Kidney (tissue), 14 donors: Measurements from ENCODE around the gene GMDS. TPM values are rescaled to one million over a fixed set of nuclear protein-coding genes. Genes with fewer than 3 reads are reported as not detected.

Experiments used
- DNase-seq, 5 donors: peaks; one replicate each; pipeline ENCODE4 v3.0.0-alpha.2; 2013 to 2020
- FAIRE-seq: peaks from 2 replicates; lab custom pipeline; 2012; peaks lifted over from hg19 to GRCh38; lab: Jason Lieb, UNC
- H3K27ac ChIP-seq, 2 donors: one replicate each; pipeline ENCODE4 v1.7.0; 2013; ENCODE audit warnings: low read depth in 2 of 2, low read length in 2 of 2, inconsistent platforms in 1 of 2
- H3K27me3 ChIP-seq: one replicate; pipeline ENCODE4 v1.7.1; 2013; ENCODE audit warnings: low read length, inconsistent platforms; ENCODE audit not compliant: control insufficient read depth, insufficient read depth
- H3K36me3 ChIP-seq, 3 donors: one replicate each; pipeline versions ENCODE4 v1.7.0 to v1.7.1; 2013; ENCODE audit warnings: low read length in 3 of 3, control low read depth in 1 of 3, inconsistent platforms in 1 of 3; ENCODE audit not compliant: insufficient read depth in 3 of 3, control insufficient read depth in 2 of 3
- H3K4me1 ChIP-seq, 3 donors: one replicate each; pipeline versions ENCODE4 v1.7.0 to v1.7.1; 2013; ENCODE audit warnings: low read length in 3 of 3, inconsistent platforms in 1 of 3, low read depth in 1 of 3; ENCODE audit not compliant: control insufficient read depth in 2 of 3, insufficient read depth in 2 of 3
- H3K4me3 ChIP-seq, 3 donors: one replicate each; pipeline versions ENCODE4 v1.7.0 to v1.8.1; 2013; ENCODE audit warnings: low read length in 3 of 3, control low read depth in 1 of 3, inconsistent platforms in 1 of 3
- H3K9ac ChIP-seq, 3 donors: one replicate each; pipeline versions ENCODE4 v1.7.0 to v1.7.1; 2013; ENCODE audit warnings: low read length in 3 of 3, control low read depth in 1 of 3, inconsistent platforms in 1 of 3
- H3K9me3 ChIP-seq, 3 donors: one replicate each; pipeline versions ENCODE4 v1.7.0 to v1.7.1; 2013; ENCODE audit warnings: low read length in 3 of 3, control low read depth in 1 of 3, inconsistent platforms in 1 of 3; ENCODE audit not compliant: control insufficient read depth in 2 of 3, insufficient read depth in 1 of 3
- CTCF ChIP-seq: IDR thresholded peaks from 3 replicates; pipeline ENCODE4 v1.5.1; 2012; ENCODE audit warnings: mild to moderate bottlenecking, moderate library complexity, borderline replicate concordance; ENCODE audit not compliant: insufficient read depth; ENCODE audit errors: extremely low read depth
- intact Hi-C: fragments of 100-400 bp; cut with DNase I; formaldehyde crosslinking; loops from one replicate; pipeline ENCODE4 v1.11.1; 2022
- polyA plus RNA-seq: library from polyadenylated mRNA; stranded (reverse); fragments of 350-450 nt; fragmentation: Illumina TruSeq; extraction: RNeasy Lipid Tissue Mini Kit (QIAGEN cat#74804); gene quantifications from one replicate; pipeline ENCODE4 v1.2.3, GENCODE V29; 2014; ENCODE audit warnings: low read depth, low replicate concordance; ENCODE audit not compliant: insufficient read depth
- total RNA-seq: library from RNA; stranded (reverse); fragmentation: NEBNext Ultra II Directional; extraction: Animal tissue kit (Norgen Biotek cat#: 25700); gene quantifications from one replicate; pipeline ENCODE4 v1.2.1, GENCODE V29; 2021
- donor health status: control.
- donor health status: control.
- donor health status: control.
- donor health status: control.
- donor health status: control.
- donor health status: DM: yes; HTN: yes; CAD: no.
- donor health status: Normal renal cell carcinoma (clear cell type).

GMDS gene
- total and polyA plus RNA-seq, 2 donors from 2014 or later = 49.6 to 63.7 TPM

DNA sequence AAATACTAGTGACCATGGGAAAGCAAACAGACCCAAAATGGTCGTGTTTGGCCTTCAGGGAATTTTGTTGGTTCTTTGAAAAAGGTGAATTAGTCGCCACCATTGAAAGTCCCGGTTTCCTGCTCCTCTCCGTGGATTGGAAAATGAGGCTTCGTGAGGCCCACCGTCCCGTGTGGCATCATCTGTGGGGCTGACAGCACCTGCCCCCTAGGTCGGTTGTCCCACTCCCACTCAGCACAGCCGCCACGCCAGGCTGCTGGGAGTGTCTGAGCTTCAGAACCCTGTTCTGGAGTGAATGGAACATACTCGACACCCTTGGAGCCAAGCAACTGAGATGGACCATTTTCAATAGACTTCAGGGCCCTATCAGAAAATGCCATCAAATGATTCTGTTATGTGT, 668.7 kb downstream of the GMDS start:
- no peak overlapping the region for H3K9ac ChIP-seq
- H3K27me3 ChIP-seq = no peaks in the 10 kb centered on the region
- intact Hi-C loops = no loop called here
- H3K27ac ChIP-seq = no peak overlapping the region
- H3K4me3 ChIP-seq = no peak overlapping the region
- DNase-seq (no peak), FAIRE-seq (no peak)
- TF ChIP-seq CTCF = no peak
- H3K9me3 ChIP-seq = no peaks in the 10 kb centered on the region
- no peaks in the 10 kb centered on the region for H3K4me1 ChIP-seq
- no peaks in the 10 kb centered on the region for H3K36me3 ChIP-seq

DNA sequence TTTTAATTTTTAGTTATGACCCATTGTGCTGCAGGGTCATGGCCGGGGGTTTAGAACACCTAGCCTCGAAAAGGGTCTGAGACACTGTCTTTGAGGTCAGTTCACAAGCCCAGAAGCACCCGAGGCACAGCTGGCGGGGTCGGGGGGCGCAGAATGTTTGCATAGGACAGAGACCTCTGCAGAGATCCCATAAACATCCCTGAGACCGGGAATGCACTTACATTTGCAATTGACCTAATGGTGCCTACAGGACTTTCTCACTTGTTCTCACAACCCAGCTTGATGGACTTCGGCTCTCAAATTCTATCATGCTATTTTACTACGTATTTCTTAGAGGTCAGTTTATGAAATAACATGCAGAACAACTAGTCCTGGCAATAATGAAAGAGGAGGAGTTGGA, 669.2 kb downstream of the GMDS start:
- no peaks in the 10 kb centered on the region for H3K4me1 ChIP-seq
- no peaks in the 10 kb centered on the region for H3K36me3 ChIP-seq
- no peak overlapping the region for H3K9ac ChIP-seq
- DNase-seq = no peak
- intact Hi-C loops = no loop called here
- H3K27me3 ChIP-seq = no peaks in the 10 kb centered on the region
- H3K27ac ChIP-seq = no peak overlapping the region
- H3K9me3 ChIP-seq = no peaks in the 10 kb centered on the region
- no peak for FAIRE-seq
- no peak for TF ChIP-seq CTCF
- no peak overlapping the region for H3K4me3 ChIP-seq

DNA sequence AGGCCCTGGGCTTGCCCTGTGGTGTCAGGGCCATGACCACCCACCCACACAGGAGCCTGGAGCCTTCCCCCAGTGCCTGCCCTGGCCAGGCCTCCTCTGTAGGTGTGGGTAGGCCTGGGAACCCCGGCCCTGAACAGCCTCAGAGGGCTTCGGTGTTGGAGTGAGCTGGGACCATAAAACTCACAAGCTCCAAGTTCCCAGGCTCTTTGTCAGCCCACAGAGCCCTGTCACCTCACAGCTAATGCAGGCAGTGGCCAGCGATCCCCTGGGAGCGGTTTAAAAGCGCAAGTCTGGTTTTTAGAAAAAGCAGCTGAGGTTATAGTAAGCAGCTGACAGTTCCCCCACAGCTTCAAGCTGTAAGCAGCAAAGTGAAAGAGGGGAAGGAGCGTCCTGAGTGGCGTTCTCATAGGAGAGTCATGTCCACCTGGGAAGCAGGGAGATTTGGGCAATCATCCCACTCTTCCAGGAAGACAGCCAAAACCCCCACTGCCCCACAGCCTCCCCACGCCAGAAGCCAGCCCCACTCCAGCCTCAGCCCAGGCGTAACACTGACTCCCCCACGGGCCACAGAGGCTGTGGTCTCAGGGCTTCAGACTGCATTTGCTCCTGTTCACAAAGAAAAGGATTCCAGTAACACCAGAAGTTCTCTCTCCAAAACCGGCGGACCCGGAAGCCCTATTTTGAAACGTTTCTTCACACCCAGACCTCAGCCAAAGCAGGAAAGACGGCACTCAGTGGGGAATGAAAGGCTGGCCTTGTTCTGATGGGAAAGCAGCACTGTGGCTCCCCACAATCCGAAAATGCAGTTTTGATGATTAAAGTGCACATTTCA, 670.0 kb downstream of the GMDS start:
- no peaks in the 10 kb centered on the region for H3K36me3 ChIP-seq
- no peaks in the 10 kb centered on the region for H3K4me1 ChIP-seq
- no peak overlapping the region for H3K27ac ChIP-seq
- no peak overlapping the region for H3K4me3 ChIP-seq
- H3K27me3 ChIP-seq = no peaks in the 10 kb centered on the region
- peak in 4 of 5 donors; percentile 52 to 77 (median 56) for DNase-seq
- intact Hi-C loops = no loop called here
- H3K9ac ChIP-seq = no peak overlapping the region
- H3K9me3 ChIP-seq = no peaks in the 10 kb centered on the region
- no peak for TF ChIP-seq CTCF
- FAIRE-seq = no peak

- DNase-seq = peak in 3 of 5 donors; percentile 19 to 48 (median 29)
- H3K4me3 ChIP-seq = no peak overlapping the region
- no peaks in the 10 kb centered on the region for H3K4me1 ChIP-seq
- H3K36me3 ChIP-seq = no peaks in the 10 kb centered on the region
- H3K9ac ChIP-seq = no peak overlapping the region
- no peaks in the 10 kb centered on the region for H3K27me3 ChIP-seq
- intact Hi-C loops = no loop called here
- H3K27ac ChIP-seq = no peak overlapping the region
- FAIRE-seq = no peak
- no peaks in the 10 kb centered on the region for H3K9me3 ChIP-seq
- no peak for TF ChIP-seq CTCF
These were observed 670.6 kb downstream of the GMDS start for GRCh38 chr6:1574890-1575209.
